Suprapubic skin (tissue), 4 donors: ENCODE data around the gene MFNG. TPM values are rescaled to one million over a fixed set of nuclear protein-coding genes. Genes with fewer than 3 reads are reported as not detected.

Experiments
- DNase-seq, 2 donors: peaks; one replicate each; pipeline ENCODE4 v3.0.0-alpha.2; 2019; ENCODE audit warnings: low spot score in 2 of 2
- H3K27ac ChIP-seq: fragments of 200-600 bp; sonication (generic); one replicate; pipeline ENCODE4 v1.5.1; 2019
- H3K27me3 ChIP-seq: fragments of 200-600 bp; sonication (generic); one replicate; pipeline ENCODE4 v1.5.1; 2019
- H3K36me3 ChIP-seq: fragments of 200-600 bp; sonication (generic); one replicate; pipeline ENCODE4 v1.5.1; 2019
- H3K4me1 ChIP-seq: fragments of 200-600 bp; sonication (generic); one replicate; pipeline ENCODE4 v1.5.1; 2019
- H3K4me3 ChIP-seq: fragments of 200-600 bp; sonication (generic); one replicate; pipeline ENCODE4 v1.5.1; 2019; ENCODE audit warnings: mild to moderate bottlenecking
- H3K9me3 ChIP-seq: fragments of 200-600 bp; sonication (generic); one replicate; pipeline ENCODE4 v1.5.1; 2019
- EP300 ChIP-seq: sonication (generic); formaldehyde crosslinking; IDR thresholded peaks from one replicate; pipeline ENCODE4 v1.6.1; 2017; ENCODE audit warnings: antibody characterized with exemption
- POLR2A ChIP-seq, 2 donors: fragments of 450-650 bp; IDR thresholded peaks; one replicate each; pipeline ENCODE4 v1.6.1; 2017; ENCODE audit warnings: antibody characterized with exemption in 2 of 2, mild to moderate bottlenecking in 2 of 2, moderate library complexity in 2 of 2
- POLR2AphosphoS5 ChIP-seq, 3 donors: sonication (generic); formaldehyde crosslinking; IDR thresholded peaks; one replicate each; pipeline ENCODE4 v1.6.1; 2017; ENCODE audit warnings: antibody characterized with exemption in 3 of 3
- whole genome bisulfite sequencing: methylation state at CpG from one replicate; pipeline ENCODE4 v1.1.5; 2018; 5-methylcytosine and 5-hydroxymethylcytosine counted together
- total RNA-seq, 4 donors: library from RNA; depleted of rRNA; stranded (reverse); fragments of >200 nt; gene quantifications; one replicate each; pipeline ENCODE4 v1.1.0, GENCODE V29; 2016
- TF ChIP-seq, protein P1 (sequence below), 2 donors: fragments of 200-600 bp in 1 of 2; fragments of 450-650 bp in 1 of 2; sonication (generic) in 1 of 2; IDR thresholded peaks; one replicate each; pipeline ENCODE4 v1.5.1; 2016 to 2019; ENCODE audit warnings: antibody characterized with exemption in 2 of 2, mild to moderate bottlenecking in 1 of 2, moderate library complexity in 1 of 2

MFNG gene
- total RNA-seq, 4 donors from 2014 or later, result 3.5 to 8.6 (median 4.9) TPM

DNA sequence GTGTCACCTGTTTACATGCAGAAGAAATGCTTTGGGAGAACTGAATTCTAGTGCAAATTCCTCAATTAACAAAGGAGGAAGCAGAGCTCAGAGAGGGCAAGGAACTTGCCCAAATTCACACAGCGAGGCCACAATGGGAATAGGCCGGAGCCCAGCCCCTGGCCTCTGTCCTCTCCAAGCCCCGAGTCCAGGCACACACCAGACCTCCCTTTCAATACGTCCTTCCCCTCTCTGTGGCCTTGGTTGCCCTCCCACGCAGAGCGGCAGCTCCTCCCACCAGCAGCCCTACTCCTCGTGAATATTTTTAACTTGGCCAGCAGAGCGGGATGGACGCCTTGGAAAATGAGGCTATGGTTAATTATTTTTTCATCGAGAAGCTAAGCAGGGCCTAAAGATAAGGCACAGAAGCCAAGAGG, 34.6 kb upstream of the MFNG start:
- DNase-seq, result no peak
- Histone ChIP-seq H3K4me1 (peaks cover 38% of the 10 kb centered on the region), H3K9me3 (no peaks in the 10 kb centered on the region), H3K27me3 (peaks cover 28% of the 10 kb centered on the region), H3K4me3 (no peak overlapping the region), H3K27ac (no peak overlapping the region), H3K36me3 (no peaks in the 10 kb centered on the region)
- WGBS, result 65% methylated on average over 10 of the region's 10 CpGs
- TF ChIP-seq, protein P1, sequence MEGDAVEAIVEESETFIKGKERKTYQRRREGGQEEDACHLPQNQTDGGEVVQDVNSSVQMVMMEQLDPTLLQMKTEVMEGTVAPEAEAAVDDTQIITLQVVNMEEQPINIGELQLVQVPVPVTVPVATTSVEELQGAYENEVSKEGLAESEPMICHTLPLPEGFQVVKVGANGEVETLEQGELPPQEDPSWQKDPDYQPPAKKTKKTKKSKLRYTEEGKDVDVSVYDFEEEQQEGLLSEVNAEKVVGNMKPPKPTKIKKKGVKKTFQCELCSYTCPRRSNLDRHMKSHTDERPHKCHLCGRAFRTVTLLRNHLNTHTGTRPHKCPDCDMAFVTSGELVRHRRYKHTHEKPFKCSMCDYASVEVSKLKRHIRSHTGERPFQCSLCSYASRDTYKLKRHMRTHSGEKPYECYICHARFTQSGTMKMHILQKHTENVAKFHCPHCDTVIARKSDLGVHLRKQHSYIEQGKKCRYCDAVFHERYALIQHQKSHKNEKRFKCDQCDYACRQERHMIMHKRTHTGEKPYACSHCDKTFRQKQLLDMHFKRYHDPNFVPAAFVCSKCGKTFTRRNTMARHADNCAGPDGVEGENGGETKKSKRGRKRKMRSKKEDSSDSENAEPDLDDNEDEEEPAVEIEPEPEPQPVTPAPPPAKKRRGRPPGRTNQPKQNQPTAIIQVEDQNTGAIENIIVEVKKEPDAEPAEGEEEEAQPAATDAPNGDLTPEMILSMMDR (IDR thresholded peaks at IDR 0.05), result no peak
- TF ChIP-seq EP300 (no peak), POLR2A (IDR thresholded peaks at IDR 0.05) (no peak), POLR2AphosphoS5 (IDR thresholded peaks at IDR 0.05) (no peak)

DNA sequence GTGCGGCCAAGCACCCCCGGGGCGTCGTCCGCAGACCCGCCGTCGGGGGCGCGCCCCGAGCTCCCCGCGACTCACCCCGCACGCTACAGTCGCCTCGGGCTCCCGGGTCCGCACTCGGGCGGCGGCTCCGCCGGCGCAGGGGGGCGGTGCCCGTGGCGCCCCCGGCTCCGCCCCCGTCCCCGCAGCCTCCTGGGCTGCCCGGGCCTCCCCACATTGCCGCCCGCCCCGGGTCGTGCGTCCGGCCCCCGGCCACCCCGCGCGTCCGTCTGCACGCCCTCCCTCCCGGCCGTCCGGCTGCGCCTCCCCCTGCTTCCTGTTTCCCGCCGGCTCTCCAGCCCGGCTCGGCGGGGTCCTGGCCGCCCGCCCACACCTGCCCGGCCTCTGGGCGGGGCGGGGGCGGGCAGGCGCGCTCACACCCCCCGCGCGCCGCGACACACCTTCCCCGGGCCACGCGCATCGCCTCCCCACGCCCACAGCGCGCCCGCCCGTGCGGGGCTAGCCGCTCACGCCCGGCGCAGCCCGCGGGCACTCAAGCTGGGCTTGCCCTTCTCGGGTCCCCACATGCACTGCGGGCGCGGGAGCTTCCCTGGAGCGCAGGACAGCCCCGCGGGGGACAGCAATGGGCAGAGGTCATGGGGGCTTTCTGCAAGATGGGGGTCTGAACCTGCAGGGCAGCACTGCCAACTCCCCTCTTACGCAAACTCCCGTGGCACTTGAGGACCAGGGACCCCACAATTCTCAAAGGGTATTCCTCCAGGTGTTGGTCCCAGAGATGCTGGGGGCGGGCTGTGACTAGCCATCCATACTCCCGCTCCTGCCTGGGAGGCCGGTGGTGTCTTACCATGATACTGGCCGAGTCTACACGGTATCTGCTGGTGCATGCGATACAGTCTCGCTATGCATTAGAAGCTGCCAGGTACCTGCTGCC, 33.3 kb upstream of the MFNG start, which contains the start of gene CARD10:
TSS of gene CARD10 (minus strand) at position 148 of the 928 bp plus-strand sequence. CDS start 215 bp downstream, outside the sequence.
- Histone ChIP-seq H3K9me3 (no peaks in the 10 kb centered on the region), H3K4me1 (peaks cover 26% of the 10 kb centered on the region), H3K36me3 (no peaks in the 10 kb centered on the region), H3K27ac (peak within 1 kb of the TSS; percentile 60), H3K27me3 (peaks cover 28% of the 10 kb centered on the region), H3K4me3 (peak within 1 kb of the TSS; percentile 75)
- no peak for DNase-seq
- TF ChIP-seq POLR2AphosphoS5 (IDR thresholded peaks at IDR 0.05) (no peak), POLR2A (IDR thresholded peaks at IDR 0.05) (no peak), EP300 (no peak)
- TF ChIP-seq, protein P1 (IDR thresholded peaks at IDR 0.05), result no peak
- 34% methylated on average over 9 of the region's 99 CpGs for WGBS

DNA sequence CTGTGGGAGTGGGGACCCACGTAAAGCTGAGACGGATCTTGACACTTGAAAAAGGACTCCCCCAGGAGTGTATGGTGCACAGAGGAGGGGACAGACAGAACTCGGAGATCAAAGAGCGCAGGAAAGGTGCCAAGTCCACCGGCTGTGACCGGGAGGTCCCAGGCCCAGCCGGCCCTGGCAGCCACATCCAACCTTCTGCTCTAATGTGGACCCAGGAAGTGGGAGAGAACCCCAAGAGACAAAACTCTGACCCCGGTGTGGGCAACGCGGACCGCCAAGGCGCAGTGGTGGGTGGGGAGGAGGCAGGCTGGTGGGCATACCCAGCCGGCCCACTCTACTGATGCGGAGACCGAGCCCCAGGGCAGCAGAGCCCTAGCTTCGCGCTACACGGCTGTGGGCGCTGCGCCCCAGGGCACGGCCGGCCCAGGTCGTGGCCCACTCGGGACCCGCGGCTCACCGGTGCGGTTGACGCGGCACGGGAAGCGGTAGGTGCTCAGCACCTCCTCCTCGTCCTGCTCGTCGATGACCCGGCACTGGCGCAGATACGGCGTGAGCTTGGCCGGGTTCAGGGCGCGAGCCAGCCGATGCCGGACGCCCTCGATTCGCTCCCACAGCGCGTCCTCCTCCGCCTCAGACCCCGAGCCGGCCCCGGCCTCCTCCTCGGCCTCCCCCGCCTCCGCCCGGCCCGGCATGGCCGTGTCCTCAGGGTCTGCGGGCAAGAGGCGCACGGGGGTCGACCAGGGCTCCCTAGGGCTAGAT, 32.5 kb upstream of the MFNG start:
- DNase-seq, result peak in 1 of 2 donors; percentile 77
- Histone ChIP-seq H3K4me3 (peak overlapping the region; percentile 75), H3K27me3 (peaks cover 28% of the 10 kb centered on the region), H3K4me1 (peaks cover 26% of the 10 kb centered on the region), H3K9me3 (no peaks in the 10 kb centered on the region), H3K36me3 (no peaks in the 10 kb centered on the region), H3K27ac (peak overlapping the region; percentile 60)
- TF ChIP-seq POLR2A (IDR thresholded peaks at IDR 0.05) (no peak), EP300 (no peak)
- WGBS, result 15% methylated on average over 35 of the region's 63 CpGs

DNA sequence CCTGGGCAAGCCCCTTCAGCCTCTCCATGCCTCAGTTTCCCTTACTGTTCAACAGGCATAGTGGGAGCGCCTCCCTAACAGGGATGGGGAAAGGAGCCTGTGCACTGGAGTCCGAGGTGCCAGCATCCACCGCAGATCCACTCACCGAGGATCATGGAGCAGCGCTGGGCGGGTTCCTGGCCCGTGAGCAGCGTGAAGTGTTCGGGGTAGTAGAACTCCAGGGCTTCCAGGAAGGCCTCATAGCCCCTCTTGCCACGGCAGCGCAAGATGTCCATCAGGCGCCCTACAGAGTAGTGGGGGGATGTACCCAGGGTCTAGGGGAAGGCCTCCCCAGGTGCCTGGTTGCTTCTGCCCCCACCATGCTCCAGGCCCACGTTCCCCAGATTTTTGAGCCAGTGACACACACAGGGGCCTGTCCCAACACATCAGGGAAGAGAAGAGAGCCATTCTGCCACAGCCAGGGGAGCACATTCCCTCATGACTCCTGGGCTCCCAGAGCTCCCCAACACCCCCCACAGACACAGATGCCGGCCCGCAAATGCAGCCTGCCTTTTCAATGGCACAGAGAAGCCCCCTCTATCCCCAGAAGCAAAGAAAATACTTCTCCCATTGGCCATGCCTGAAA, 31.8 kb upstream of the MFNG start:
- 80% methylated on average over 13 of the region's 15 CpGs for WGBS
- TF ChIP-seq EP300, result no peak
- no peak for TF ChIP-seq POLR2A (IDR thresholded peaks at IDR 0.05)
- TF ChIP-seq, protein P1 (IDR thresholded peaks at IDR 0.05), result no peak
- no peak for TF ChIP-seq POLR2AphosphoS5 (IDR thresholded peaks at IDR 0.05)
- H3K4me3 ChIP-seq, result peak overlapping the region; percentile 75
- H3K4me1 ChIP-seq, result peaks cover 30% of the 10 kb centered on the region
- peaks cover 28% of the 10 kb centered on the region for H3K27me3 ChIP-seq
- no peak overlapping the region for H3K27ac ChIP-seq
- no peaks in the 10 kb centered on the region for H3K9me3 ChIP-seq
- DNase-seq, result no peak
- no peaks in the 10 kb centered on the region for H3K36me3 ChIP-seq

DNA sequence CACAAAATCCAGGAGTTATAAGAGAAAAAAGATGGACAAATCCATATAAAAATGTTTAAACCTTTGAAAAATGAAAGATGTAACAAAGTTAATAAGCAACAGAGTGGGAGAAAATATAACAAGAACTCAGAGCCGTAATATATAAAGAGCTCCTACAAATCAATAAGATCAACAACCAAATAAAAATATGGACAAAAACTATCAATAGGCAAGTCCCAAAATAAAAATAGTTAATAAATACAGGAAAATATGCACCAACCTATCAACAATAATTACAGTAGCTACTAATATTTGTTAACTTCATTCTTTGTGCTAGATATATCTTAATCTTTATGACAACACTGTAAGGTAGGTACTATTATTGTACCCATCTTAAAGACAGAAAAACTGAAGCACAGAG, 30.3 kb upstream of the MFNG start:
- no peak for DNase-seq
- H3K27ac ChIP-seq, result no peak overlapping the region
- H3K27me3 ChIP-seq, result peaks cover 28% of the 10 kb centered on the region
- WGBS, result 97% methylated on average over 1 of the region's 1 CpG
- no peaks in the 10 kb centered on the region for H3K9me3 ChIP-seq
- peaks cover 42% of the 10 kb centered on the region for H3K4me1 ChIP-seq
- no peak overlapping the region for H3K4me3 ChIP-seq
- no peaks in the 10 kb centered on the region for H3K36me3 ChIP-seq
- TF ChIP-seq, protein P1 (IDR thresholded peaks at IDR 0.05), result no peak
- TF ChIP-seq POLR2A (IDR thresholded peaks at IDR 0.05) (no peak), POLR2AphosphoS5 (IDR thresholded peaks at IDR 0.05) (no peak), EP300 (no peak)
